GM12892 (cell line): ENCODE results near the gene SOX9.

ENCODE experiments used
- POLR2A ChIP-seq: IDR thresholded peaks from 2 replicates; pipeline ENCODE4 v1.6.1; 2011; ENCODE audit warnings: low read depth, low read length, control low read depth
- POLR2AphosphoS5 ChIP-seq: IDR thresholded peaks from 2 replicates; pipeline ENCODE4 v1.6.1; 2011; ENCODE audit warnings: low read depth, low read length, control low read depth

DNA sequence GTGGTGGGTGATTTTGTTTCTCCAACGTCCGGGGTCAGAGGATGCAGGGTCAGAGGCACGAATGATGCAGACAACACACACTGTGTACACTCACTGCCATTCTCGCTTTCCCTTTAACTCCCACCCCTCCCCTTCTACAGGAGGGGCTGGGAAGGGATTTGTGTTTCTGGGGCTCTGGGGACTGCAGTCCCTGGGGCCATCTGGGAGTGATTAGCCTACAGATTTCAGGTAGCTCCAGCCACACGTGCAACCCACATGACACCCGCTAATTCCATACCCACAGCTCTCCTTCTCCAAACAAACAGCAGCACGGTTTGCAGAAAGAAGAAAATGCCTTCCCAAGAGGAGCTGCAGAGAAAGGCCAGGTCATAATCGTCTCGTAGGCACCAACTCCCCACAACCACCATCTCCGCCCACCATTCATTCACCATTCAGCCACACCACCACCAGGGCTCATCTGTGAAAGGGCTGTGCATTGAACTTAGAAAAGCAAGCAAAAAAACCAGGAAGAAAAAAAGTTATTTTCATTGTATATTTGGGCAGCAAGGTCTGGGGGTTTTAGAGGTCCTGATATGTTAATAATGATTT, 9.4 kb upstream of the SOX9 start:
- TF ChIP-seq POLR2A (no peak), POLR2AphosphoS5 (no peak)
